SK-N-SH treated with all-trans-retinoic acid at 6 μM for 48 hours (cell line): Measurements from ENCODE around the gene BCAM.
"Not testable (repeated sequence)": the region's sequence is repeated elsewhere in the genome, so short reads cannot be mapped to it uniquely, and the experiment has no call there.

Source experiments
- ARNTL ChIP-seq: fragments of 450-650 bp; formaldehyde crosslinking; IDR thresholded peaks from 2 replicates; pipeline ENCODE4 v1.5.0; 2020; ENCODE audit warnings: low read depth, mild to moderate bottlenecking, moderate library complexity, borderline replicate concordance
- CREB5 ChIP-seq: fragments of 250-450 bp; sonication (Bioruptor Pico); IDR thresholded peaks from 2 replicates; pipeline ENCODE4 v1.5.1; 2020; ENCODE audit warnings: low read depth, mild to moderate bottlenecking, moderate library complexity
- CSRNP3 ChIP-seq: fragments of 250-450 bp; sonication (Bioruptor Pico); IDR thresholded peaks from 2 replicates; pipeline ENCODE4 v1.5.1; 2021; ENCODE audit warnings: mild to moderate bottlenecking, moderate library complexity
- ESRRG ChIP-seq: fragments of 250-450 bp; sonication (Bioruptor Pico); IDR thresholded peaks from 2 replicates; pipeline ENCODE4 v1.6.1; 2021; ENCODE audit warnings: mild to moderate bottlenecking
- PATZ1 ChIP-seq: fragments of 250-450 bp; sonication (Bioruptor Pico); IDR thresholded peaks from 2 replicates; pipeline ENCODE4 v1.8.0; 2020; ENCODE audit warnings: mild to moderate bottlenecking, moderate library complexity, borderline replicate concordance
- PPARA ChIP-seq: fragments of 250-450 bp; sonication (Bioruptor Pico); IDR thresholded peaks from 2 replicates; pipeline ENCODE4 v1.5.0; 2020; ENCODE audit warnings: mild to moderate bottlenecking, borderline replicate concordance
- RARB ChIP-seq: fragments of 250-450 bp; sonication (Bioruptor Pico); IDR thresholded peaks from 2 replicates; pipeline ENCODE4 v1.8.0; 2021; ENCODE audit warnings: mild to moderate bottlenecking, moderate library complexity
- TCF4 ChIP-seq: fragments of 250-450 bp; sonication (Bioruptor Pico); IDR thresholded peaks from 2 replicates; pipeline ENCODE4 v1.8.0; 2021; ENCODE audit warnings: mild to moderate bottlenecking, moderate library complexity, borderline replicate concordance
- TOX ChIP-seq: fragments of 250-450 bp; sonication (Bioruptor Pico); IDR thresholded peaks from 2 replicates; pipeline ENCODE4 v1.8.0; 2021; ENCODE audit warnings: mild to moderate bottlenecking, moderate library complexity, borderline replicate concordance
- TSHZ2 ChIP-seq: fragments of 250-450 bp; sonication (Bioruptor Pico); IDR thresholded peaks from 2 replicates; pipeline ENCODE4 v1.5.0; 2020; ENCODE audit warnings: mild to moderate bottlenecking, moderate library complexity
- ZC3H10 ChIP-seq: fragments of 250-450 bp; sonication (Bioruptor Pico); IDR thresholded peaks from 2 replicates; pipeline ENCODE4 v1.5.1; 2021; ENCODE audit warnings: mild to moderate bottlenecking, moderate library complexity
- ZFP3 ChIP-seq: fragments of 250-450 bp; sonication (Bioruptor Pico); IDR thresholded peaks from 2 replicates; pipeline ENCODE4 v1.5.0; 2020; ENCODE audit warnings: mild to moderate bottlenecking, moderate library complexity
- ZFP30 ChIP-seq: fragments of 450-650 bp; formaldehyde crosslinking; IDR thresholded peaks from 2 replicates; pipeline ENCODE4 v1.5.0; 2022; ENCODE audit warnings: mild to moderate bottlenecking, moderate library complexity
- ZNF565 ChIP-seq: fragments of 450-650 bp; formaldehyde crosslinking; conservative IDR thresholded peaks from 2 replicates; pipeline ENCODE4 v1.5.0; 2020; ENCODE audit warnings: low read depth, mild to moderate bottlenecking, moderate library complexity

GRCh38 chr19:44781694-44782093 is 27.2 kb upstream of the BCAM start:
- not testable (repeated sequence) for TF ChIP-seq CSRNP3 (CRISPR knock-in tag); PATZ1 (CRISPR knock-in tag); RARB (CRISPR knock-in tag); ESRRG (CRISPR knock-in tag); ARNTL; TOX (CRISPR knock-in tag); ZC3H10 (CRISPR knock-in tag); CREB5; TSHZ2 (CRISPR knock-in tag); ZFP30 (CRISPR knock-in tag); ZFP3 (CRISPR knock-in tag); TCF4; PPARA (CRISPR knock-in tag); ZNF565 (CRISPR knock-in tag)
